Erythroblast (primary cell): ENCODE data around the gene SSBP2.

Experiments used
- GATA1 ChIP-seq: IDR thresholded peaks from 2 replicates; pipeline ENCODE4 v1.6.1; 2011; ENCODE audit warnings: low read depth, mild to moderate bottlenecking, control low read depth, low read length, moderate library complexity
- POLR2A ChIP-seq: IDR thresholded peaks from 2 replicates; pipeline ENCODE4 v1.6.1; 2011; ENCODE audit warnings: mild to moderate bottlenecking, low read length

DNA sequence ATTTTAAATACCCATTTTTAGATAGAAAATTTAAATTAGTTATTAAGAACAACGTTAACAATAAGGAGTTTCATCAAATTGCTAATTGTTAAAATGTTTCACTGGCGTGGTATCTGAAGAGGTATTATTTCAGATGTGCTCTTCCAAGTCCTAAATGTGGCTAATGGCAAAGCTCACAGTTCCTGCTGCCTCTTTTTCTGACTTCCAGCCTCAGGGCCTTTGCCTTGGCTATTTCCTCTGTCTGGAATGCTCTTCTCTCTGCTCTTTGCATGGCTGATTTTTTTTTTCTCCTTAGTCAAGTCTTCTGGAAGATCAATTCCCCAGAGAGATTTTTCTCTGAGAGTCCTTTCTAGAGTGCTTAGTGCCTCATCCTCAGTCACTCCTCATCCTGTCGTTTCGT lies 9.6 kb upstream of the SSBP2 start:
- TF ChIP-seq POLR2A (no peak), GATA1 (no peak)
